Left lobe of liver (tissue), 2 donors: Measurements from ENCODE around the gene CLEC17A. TPM values are rescaled to one million over a fixed set of nuclear protein-coding genes. Genes with fewer than 3 reads are reported as not detected.
"Not testable (repeated sequence)": the region's sequence is repeated elsewhere in the genome, so short reads cannot be mapped to it uniquely, and the experiment has no call there.

Experiments
- ATAC-seq: fragments of 200-7000 bp; cut with Tn5 transposase; one replicate; pipeline ENCODE4 v1.9.1; 2020; ENCODE audit warnings: mild to moderate bottlenecking, moderate library complexity
- DNase-seq: peaks from one replicate; pipeline ENCODE4 v3.0.0-alpha.2; 2020; ENCODE audit warnings: low spot score
- total RNA-seq: library from RNA; stranded (reverse); gene quantifications from one replicate; pipeline ENCODE4 v1.2.1, GENCODE V29; 2021
- donor health status: DM: no; HTN: no; CAD: no; lungs with moderate emphysema.
- donor health status: DM: no; HTN: yes; CAD: no.

The CLEC17A gene
- total RNA-seq, 1 donor from 2014 or later = not detected

- no peak for ATAC-seq
- no peak for DNase-seq
Measured at GRCh38 chr19:14558370-14559066, 24.4 kb upstream of the CLEC17A start.

DNA sequence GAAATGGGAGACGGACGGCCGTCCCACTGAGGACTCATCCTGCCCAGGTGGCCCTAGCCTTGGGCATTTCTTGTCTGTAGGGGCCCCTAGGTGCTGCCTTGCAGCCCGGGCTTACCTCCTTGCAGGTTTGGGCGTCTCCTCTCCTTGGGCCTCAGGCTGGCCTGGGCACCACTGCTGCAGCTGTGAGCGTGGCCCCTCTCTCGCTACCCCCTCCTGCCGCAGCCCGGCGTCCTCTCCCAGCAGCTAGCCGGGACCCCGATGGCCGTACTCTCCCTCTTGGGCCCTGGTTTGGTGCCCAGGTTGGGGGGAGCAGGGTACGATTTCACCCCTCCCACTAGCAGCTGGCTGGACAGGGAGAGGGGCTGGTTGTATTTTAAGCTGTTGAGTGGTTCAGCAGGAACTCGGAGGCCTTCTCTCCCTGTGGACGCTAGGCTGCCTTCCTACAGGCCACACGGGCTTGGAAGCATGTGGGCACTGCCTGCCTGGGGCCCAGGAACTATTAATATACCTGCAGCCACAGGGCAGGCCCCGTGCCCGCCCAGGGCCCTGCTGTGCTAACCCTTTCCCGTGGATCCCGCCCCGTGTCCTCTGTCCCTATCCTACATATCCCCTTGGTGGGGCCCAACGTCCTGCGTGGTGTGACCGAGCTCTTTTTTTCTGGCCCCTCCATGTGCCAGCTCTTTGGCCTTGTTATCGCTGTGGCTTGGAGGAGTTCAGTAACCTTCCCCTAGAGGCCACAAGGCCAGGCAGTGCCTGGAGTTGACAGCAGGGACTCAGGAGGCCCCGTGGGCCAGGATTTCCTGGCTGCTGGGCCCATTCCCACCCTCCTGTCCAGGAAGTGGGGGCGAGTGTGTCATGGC lies 22.7 kb upstream of the CLEC17A start:
- ATAC-seq (peak; percentile 24), DNase-seq (no peak)

DNA sequence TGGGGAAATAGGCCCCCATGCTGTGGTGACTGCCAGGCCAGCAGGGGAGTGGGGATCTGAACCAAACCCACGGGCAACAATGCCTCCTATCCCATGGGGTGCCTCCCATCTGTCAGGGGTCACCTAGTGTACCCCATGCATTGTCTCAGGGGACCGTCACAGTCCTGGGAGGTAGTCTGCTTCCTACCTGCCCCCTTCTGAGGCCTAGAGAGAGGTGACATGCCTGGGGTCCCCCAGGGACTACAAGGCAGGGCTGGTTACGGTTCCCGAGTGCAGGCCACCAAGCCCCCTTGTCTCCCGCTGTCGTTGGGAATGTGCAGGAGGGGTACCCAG lies 22.1 kb upstream of the CLEC17A start:
- no peak for DNase-seq
- no peak for ATAC-seq

- DNase-seq (no peak), ATAC-seq (no peak)
Measured at GRCh38 chr19:14561249-14561648, 21.6 kb upstream of the CLEC17A start.

- peak; percentile 67 for ATAC-seq
- peak; percentile 55 for DNase-seq
Measured at GRCh38 chr19:14561847-14562351, 21.0 kb upstream of the CLEC17A start.

DNA sequence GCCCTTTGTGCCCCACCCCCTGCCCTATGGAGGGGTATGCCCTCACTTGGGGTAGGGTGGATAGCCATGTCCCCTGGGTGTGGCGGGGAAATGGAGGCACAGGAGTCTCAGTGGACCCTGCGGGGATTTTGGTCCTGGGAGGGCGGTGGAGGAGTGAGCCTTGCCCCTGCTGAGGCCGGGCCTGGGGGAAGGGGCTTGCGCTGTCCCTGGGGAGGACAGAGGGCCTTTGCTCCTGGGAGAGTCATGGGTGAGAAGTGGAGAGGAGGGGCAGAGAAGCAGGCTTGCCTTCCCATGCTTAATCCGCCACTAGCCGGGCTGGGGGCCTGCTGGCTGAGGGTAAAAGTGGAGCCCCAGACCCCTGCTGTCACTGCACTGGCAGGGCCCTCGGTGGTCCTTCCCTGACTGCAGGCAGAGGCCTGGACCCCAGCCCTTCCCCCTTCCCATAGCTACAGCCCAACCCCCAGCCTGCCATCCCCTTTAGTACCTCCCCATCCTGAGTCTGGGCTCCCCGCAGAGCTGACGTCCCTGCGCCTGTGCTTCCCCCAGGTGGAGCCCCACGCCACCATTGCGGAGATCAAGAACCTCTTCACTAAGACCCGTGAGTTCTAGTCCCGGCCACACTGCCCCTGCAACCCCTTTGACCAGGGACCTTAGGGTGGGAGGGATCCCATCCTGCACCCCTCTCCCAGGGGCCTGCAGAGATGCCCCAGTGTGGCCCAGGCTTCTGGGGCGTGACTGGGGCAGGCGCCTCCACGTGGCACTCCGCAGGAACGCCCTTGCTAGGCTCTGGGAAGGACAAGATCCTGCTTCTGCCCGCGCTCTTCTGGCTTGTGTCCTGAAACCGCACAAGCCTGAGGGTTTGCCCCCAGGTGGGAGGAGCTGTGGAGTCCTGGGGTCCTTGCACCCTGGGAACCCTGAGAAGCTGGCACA lies 20.0 kb upstream of the CLEC17A start:
- ATAC-seq (no peak), DNase-seq (no peak)

DNA sequence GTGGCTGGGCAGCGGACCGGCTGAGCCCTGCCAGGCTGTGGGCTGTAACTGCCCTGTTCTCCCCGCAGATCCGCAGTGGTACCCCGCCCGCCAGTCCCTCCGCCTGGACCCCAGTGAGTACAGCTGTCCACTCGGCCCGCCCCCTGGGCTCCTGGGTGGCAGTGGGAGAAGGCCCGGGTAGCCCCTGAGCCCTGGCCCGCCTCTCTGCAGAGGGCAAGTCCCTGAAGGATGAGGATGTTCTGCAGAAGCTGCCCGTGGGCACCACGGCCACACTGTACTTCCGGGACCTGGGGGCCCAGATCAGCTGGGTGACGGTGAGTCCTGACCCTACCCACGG lies 19.3 kb upstream of the CLEC17A start:
- ATAC-seq (no peak), DNase-seq (no peak)

DNA sequence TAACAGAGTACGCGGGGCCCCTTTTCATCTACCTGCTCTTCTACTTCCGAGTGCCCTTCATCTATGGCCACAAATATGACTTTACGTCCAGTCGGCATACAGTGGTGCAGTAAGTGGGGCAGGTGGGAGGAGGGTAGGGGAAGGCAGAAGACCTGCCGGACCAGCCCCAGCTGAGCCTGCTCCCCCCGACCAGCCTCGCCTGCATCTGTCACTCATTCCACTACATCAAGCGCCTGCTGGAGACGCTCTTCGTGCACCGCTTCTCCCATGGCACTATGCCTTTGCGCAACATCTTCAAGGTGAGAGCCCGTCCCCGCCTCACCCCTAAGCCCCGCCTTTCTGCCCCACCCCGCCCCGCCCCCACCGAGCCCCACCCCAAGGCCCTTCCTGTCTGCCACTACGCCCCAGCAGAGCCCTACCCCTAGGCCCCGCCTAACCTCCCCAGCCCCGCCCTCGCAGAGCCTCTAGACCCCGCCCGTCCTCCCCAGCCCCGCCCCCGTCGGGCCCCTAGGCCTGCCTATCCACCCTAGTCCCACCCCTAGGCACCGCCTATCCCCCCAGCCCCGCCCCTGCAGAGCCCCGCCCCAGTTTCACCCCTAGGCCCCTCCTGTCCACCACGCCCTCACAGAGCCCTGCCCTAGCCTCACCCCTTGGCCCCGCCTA lies 18.8 kb upstream of the CLEC17A start:
- no peak for DNase-seq
- peak; percentile 7 for ATAC-seq

- ATAC-seq, DNase-seq: not testable (repeated sequence)
Measured at GRCh38 chr19:14564652-14565297, 18.1 kb upstream of the CLEC17A start.

DNA sequence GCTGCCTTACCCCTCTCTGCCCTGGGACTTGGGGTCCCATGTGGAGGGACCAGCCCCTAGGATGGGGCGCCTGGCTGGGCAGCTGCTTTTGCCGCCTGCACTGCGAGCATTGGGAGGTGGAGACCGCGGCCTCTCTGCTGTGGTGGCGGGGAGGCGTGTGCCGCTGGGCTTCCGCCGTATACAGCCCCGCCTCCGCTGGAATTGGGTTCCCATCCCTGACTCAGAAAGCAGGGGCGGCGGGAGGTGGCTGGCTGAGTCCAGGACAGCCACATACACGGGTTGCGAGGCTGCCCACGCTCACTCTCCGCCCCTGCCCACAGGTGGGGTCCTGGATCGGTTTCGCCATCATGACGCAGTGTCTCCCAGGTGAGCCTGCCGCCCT lies 17.6 kb upstream of the CLEC17A start:
- ATAC-seq (no peak), DNase-seq (no peak)

DNA sequence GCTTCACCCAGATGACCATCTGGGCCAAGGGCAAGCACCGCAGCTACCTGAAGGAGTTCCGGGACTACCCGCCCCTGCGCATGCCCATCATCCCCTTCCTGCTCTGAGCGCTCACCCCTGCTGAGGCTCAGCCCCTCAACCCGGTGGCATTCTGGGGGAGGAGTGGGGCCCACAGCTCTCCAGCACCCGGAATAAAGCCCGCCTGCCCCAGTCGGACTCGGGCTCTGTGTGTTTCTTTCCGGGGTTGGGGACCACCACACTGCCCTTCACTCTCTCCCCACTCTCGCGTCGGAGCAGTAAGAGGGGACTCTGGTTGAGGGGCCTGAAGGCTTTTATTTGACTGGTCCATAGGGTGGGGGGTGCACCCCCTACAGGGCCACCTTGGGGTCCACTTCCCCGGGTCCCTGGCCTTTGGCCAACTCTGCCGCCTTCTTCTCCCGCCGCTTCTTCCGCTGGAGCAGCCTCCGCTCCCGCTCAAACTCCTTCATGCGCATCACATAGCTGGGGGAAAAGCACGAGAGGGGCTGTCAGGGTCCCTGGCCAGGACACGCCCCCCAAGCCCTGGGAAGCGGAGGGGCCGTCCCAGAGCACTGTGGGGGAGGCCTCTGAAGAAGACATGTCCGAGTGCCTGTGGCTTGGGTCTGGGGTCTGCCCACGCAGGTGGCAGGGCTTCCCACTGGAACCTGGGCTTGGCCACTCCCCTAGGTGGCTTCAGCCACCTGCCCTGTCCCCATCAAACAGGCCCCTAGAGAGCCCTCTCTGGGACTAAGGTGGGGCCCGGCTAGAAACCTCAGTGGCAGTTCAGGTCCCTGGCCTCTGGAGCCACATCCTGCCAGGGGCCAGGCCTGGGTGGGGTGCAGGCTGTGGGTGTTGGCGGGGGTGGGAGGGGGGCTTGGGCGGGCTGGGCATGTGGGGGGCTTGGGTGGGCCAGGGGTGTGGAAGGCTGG lies 16.8 kb upstream of the CLEC17A start:
- DNase-seq = no peak
- ATAC-seq = no peak

- DNase-seq = no peak
Measured at GRCh38 chr19:14566712-14567077, 16.2 kb upstream of the CLEC17A start.

GRCh38 chr19:14567079-14567478 lies 15.8 kb upstream of the CLEC17A start:
- no peak for DNase-seq

More at GRCh38 chr19:14566712-14567077, 16.2 kb upstream of the CLEC17A start:
- no peak for ATAC-seq

GRCh38 chr19:14570864-14571527 lies 11.9 kb upstream of the CLEC17A start:
- no peak for ATAC-seq

More at GRCh38 chr19:14567079-14567478, 15.8 kb upstream of the CLEC17A start:
- ATAC-seq = no peak

DNA sequence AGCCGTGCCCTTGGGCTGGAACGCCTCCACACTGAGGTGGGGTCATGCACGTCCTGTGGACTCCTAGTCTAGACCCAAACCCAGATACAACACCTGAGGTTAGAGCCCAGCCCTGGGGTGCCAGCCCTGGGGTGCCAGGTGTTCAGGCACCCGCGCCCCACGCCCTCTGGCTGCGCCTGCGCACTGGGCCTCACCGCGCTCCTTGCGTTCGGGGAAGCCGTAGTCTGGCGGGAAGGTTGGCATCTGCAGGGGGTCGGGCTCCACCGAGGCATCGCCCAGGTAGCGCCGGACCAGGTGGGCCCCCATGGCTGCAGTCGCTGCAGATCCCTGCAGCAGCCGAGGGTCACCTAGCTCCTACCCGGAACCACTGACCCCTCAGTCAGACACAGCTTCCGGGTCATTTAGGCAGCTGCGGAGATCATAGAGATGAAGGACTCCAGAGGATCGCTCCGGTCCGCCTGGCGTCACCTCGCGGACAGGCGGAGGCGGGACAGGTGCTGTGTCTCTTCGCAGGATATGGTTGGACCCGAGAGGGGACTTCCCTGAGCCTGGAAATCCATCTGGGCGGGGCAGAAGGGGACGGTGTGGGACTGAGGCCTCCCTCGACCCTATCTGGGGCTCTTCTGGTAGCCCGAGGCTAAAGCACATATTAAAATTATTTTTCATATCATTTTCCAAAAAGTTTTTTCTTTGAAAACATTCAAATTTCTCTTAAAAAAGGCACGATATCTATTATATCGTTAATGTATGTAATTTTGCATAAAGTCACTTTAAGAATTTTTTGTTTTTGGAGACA lies 11.0 kb upstream of the CLEC17A start, which contains the start of gene NDUFB7:
Gene NDUFB7, minus strand, starts transcription at position 372 of the 796 bp plus-strand sequence. Its CDS starts 66 bp downstream, at position 306.
- ATAC-seq = peak; percentile 97
- DNase-seq = peak; percentile 90

More at GRCh38 chr19:14570864-14571527, 11.9 kb upstream of the CLEC17A start:
- DNase-seq = no peak

- no peak for DNase-seq
- ATAC-seq = no peak
Measured at GRCh38 chr19:14575428-14575980, 7.4 kb upstream of the CLEC17A start.

- DNase-seq (no peak), ATAC-seq (no peak)
Measured at GRCh38 chr19:14576363-14576762, 6.5 kb upstream of the CLEC17A start.
